ENCODE data around the gene RAB3C.

GRCh38 chr5:58901271-58901670 is 318.4 kb downstream of the RAB3C start:
- TF ChIP-seq CTCF (IDR thresholded peaks at IDR 0.05), result no peak
- no peak for TF ChIP-seq POLR2AphosphoS5 (IDR thresholded peaks at IDR 0.05; ENCODE audit: insufficient read depth in 1 of 2, low read depth in 1 of 2)

Measured in vagina (tissue), 2 donors.